ENCODE data around the gene FOSL1.

FOSL1 gene

DNA sequence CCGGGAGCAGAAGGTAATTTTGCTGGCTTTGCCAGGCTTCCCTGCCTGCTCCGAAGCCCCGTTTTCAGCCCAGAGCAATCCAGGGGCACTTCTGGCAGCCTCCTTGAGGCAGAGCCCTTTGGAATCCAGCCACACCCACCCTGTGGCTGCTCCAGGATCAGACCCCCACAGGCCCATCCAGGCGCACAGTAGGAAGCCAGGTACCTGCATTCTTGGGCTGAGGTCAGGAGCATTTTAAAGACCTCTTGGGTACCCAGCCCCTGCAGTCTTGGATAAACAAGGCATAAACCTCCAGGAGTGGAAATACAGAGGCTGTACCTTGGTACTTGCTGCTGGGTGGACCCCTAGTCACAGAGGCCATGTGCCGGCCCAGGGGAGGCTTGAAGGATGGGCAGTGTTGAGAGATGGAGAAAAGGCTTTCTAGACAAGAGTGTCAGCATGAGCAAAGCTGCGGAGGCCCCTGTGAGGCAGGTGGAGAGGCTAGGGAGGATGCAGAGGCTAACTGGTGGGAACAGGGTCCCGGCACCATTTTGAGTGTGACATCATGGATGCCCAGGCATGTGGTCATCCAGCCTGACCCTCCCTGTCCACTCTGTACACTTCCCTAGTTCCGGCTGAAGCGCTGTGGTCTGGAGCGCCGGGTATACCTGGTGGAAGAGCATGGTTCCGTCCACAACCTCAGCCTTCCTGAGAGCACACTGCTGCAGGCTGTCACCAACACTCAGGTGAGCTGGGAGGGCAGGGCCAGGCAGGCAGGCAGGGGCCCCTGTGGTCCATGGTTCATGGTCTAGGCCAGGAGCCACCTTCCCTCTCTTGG, 36.1 kb downstream of the FOSL1 start:
- DNase-seq (ENCODE audit: low read depth) = no peak

DNA sequence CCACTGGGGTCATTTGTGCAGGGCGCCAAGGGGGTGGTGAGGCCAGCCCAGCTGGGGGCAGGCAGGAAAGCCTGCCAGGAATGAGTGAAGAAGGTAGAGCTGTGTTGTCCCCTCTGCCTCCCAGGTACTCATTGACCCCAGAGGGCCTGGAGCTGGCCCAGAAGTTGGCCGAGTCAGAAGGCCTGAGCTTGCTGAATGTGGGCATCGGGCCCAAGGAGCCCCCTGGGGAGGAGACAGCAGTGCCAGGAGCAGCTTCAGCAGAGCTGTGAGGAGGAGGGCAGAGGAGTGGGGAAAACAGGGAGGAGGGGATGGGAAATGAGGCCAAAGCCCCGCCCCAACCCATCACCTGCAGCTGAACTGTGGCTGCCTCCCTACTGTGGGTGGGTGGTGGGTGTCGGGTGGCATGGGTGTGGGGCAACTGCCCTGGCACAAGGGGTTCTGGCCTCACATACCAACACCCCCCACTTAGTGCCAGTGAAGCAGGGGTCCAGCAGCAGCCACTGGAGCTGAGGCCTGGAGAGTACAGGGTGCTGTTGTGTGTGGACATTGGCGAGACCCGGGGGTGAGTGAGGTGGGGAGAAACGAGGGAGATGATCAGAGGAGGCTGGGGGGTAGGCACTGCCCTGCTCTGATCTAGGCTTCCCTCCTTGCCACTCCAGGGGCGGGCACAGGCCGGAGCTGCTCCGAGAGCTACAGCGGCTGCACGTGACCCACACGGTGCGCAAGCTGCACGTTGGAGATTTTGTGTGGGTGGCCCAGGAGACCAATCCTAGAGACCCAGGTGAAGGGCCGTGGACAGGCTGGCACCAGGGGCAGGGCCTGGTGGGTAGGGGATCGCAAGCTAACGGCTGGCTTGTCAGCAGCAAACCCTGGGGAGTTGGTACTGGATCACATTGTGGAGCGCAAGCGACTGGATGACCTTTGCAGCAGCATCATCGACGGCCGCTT, 37.0 kb downstream of the FOSL1 start:
- DNase-seq (ENCODE audit: low read depth) = no peak

DNA sequence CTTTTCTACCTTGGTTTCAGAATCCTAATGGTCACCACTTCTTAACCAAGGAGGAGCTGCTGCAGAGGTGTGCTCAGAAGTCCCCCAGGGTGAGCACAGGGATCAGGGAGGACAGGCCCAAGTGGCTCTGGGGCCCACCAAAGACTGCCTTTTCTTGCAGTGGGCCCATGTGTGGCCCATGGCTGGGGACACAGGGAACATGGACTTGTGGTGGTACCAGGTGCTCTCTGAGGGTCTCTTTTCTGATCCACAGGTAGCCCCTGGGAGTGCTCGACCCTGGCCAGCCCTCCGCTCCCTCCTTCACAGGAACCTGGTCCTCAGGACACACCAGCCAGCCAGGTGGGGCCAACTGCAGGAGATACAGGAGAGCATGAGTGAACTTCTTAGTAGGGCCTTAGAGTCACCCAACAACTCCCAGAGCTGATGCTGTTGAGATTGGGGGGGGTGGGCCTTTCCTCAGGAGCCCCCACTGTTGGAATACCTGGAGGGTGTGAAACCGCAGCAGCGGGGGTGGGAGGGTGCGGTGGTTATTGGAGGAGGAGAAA, 37.9 kb downstream of the FOSL1 start:
- DNase-seq (ENCODE audit: low read depth) = no peak

DNA sequence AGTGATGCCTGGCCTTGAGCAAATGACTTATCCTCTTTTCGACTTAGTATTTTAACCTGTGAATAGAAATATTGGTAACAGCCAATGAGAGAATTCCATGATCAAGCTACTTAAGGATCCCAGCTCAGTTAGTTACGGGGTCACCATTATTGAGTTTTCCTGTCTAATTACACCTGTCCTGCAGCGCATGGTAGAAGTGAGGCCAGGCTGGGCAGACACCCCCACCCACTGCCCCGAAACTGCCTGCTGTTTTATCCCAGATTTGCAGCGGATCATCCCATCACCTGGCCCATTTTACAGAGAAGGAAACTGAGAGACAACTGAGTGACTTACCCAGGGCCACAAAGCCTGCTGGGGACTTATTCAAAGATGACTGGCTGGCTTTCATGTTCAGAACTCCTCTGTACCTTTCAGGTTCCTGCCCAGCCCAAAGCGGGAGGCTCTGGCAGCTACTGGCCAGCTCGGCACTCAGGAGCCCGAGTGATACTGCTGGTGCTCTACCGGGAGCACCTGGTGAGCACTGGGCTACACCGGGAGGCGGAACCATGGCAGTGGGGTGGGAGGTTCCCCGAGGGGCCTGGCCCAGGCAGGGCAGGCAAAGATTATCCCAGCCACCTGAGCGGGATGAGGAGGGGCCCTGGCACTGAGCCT, 38.5 kb downstream of the FOSL1 start:
- DNase-seq (ENCODE audit: low read depth) = no peak

DNA sequence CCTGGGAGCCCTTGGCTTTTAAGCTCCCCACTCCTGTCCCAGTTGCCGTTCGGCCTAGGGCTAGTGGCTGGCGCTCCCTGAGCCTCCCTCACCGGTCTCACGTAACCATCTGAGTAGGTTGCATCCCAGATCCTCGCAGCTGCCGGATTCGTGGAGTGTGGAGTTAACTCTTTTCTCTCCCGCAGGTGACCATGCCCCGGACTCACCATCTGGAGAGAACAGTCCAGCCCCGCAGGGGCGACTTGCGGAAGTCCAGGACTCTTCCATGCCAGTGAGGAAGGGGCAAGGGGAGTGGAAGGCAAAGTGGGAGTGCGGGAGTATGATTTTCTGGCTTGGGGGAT, 39.1 kb downstream of the FOSL1 start:
- no peak for DNase-seq (ENCODE audit: low read depth)

DNA sequence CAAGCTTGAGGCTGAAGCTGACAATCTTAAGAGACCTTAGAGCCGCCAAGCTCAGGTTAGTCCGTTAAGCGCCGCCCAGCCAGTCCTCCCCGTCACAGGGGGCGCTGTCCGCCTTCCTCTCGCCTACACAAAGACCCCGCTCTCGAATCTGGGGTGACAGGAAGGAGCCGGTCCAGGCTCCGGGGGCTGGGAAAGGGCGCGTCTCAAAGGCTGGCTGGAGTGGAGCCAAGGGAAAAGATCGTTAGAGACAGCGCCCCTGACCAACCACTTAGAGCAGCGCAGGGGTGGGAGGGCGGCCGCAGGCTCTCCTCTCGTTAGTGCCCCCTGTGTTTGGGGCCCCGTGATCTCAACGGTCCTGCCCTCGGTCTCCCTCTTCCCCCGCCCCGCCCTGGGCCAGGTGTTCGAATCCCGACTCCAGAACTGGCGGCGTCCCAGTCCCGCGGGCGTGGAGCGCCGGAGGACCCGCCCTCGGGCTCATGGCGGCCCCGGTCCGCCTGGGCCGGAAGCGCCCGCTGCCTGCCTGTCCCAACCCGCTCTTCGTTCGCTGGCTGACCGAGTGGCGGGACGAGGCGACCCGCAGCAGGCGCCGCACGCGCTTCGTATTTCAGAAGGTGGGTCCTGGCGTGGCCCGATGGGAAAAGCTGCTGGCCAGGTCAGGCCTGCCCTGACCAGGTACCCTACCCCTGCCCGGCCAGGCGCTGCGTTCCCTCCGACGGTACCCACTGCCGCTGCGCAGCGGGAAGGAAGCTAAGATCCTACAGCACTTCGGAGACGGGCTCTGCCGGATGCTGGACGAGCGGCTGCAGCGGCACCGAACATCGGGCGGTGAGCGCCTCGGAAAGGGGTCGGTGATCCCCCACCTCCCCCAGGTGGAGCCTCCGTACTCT, 39.7 kb downstream of the FOSL1 start, which contains the start of gene MUS81:
Gene MUS81 (plus strand): TSS at position 156 of the 887 bp plus-strand sequence. CDS start 321 bp downstream, at position 477.
- DNase-seq (ENCODE audit: low read depth) = peak; percentile 96

DNA sequence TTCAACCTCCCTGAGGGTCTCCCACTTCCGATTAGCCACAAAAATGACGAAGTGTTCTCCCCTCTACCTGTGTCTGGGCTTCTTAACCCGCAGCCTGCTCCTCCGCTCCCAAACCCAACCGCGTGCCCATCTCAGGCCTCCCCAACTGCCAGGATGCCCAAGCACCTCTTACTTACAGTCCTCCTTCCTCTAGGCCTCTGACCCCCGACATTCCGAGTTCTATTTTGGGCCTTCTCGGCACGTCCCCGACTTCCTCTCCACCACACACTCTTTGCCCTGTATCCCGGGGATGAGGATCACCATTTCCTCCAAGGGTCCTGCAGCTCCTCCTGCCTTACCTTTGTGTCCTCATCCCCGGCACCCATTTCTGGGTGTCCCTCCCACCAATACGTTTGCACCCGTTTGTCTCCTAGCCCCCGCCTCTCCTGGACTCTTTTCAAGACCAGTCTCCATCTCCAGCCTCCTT, 40.3 kb downstream of the FOSL1 start:
- no peak for DNase-seq (ENCODE audit: low read depth)

DNA sequence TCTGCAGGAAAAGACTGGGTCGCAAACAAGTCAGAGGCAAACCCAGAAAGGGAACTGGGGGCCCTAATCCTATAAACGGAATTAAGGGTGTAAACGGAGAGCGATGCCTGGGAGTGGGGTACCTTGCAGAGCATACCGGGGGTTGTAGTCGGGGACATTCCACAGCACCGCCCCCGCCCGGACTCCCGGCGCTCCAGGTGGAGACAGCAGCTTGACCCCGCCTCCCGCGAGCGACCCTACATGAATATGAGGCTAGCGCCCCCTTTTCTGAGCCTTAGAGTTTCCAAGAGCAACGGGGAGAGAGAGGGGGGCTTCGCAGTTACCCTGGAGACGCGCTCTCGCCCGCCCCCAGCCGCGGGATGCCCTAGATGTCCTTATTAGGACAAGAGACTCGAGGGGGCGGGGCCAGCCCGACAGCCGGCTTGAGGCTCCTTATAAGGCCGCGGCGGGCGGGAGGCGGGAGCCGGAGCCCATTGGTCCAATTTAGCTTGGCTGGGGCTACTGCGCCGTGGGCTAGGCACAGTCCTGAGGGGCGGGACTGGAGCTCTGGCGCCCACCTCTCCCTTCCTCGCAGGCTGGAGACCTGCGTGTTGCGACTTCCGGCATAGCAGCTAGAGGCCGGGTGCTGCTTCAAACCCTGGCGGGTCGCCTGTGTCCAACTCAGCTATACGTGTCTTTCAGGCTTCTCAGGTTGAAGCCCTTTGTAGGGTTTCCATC, 40.9 kb downstream of the FOSL1 start:
- DNase-seq (ENCODE audit: low read depth) = peak; percentile 97

DNA sequence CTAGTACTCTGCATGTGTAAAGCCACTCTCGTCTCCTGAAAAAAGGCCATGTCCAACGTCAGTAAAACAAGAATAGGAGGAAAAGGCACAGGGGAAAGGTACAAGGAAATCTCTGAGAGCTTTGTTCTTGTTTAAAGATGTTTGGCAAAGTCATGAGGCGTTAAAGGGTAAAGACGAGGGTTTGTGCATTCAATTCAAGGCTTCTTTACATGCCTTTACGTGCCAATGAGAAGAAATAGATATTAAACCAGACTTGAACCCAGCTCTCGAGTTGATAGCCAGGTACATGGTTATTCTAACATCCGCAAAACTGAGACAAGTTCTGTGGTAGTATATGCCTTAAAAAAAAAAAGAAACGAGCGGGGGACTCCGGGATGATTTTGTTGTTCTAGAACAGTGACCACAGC, 41.5 kb downstream of the FOSL1 start:
- no peak for DNase-seq (ENCODE audit: low read depth)

DNA sequence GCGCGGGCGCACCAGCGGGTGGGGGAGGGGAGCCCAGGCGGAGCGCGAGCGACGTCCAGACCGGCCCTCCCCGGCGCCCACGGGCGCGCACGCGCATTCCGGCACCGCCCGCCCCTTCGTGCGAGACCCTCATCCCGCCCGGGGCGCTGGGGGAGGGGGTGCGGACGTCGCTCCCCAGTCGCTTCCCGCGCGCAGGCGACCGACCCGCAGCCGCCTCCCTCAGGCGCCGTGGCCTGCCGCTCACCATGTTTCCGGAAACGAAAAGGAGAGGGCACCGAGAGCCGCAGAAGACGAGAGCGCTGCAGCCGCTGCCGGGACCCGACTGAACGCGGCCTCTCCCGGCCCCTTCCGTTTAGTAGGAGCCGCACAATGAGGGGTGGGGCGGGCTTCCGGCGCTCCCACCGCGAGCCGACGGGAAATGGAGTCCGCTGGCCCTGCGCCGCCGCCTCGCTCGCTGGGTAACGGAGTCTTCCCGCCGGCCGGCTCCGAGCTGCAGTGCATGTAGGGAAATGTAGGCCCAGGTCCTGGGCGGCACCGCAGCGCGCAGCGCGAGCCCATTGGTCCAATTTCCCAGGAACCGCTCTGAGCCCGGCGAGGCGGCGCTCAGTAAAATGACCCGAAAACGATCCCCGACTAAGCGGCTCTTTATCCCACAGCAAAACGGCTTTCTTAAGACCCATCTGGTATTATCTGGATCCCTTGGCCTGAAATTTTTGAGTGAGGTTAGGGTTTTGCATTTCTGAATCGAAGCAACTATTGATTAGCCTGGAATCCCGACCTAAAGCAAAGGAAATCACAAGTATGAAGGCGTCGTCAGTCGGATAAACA, 42.1 kb downstream of the FOSL1 start, which contains the start of gene CFL1:
Gene CFL1 (minus strand): TSS at position 328 of the 828 bp plus-strand sequence. CDS start 81 bp downstream, at position 247.
- peak; percentile 94 for DNase-seq (ENCODE audit: low read depth)

DNA sequence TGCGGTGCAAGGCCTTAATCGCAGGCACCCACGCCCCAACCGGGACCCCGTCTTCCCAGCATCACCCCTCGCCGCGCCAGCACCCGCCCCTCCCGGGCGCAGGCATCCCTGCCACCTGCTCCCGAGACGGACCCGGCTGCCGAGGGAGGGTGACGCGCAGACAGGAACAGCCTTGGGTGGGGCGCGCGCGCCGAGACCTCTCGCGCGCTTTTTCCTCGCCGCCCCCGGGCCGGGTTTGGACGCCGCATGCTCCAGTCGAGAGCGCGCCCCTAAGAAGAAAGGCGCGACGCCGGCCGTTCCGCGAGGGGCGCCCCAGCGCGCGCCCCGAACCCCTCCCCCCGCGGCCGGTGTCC, 42.7 kb downstream of the FOSL1 start:
- DNase-seq (ENCODE audit: low read depth) = no peak

DNA sequence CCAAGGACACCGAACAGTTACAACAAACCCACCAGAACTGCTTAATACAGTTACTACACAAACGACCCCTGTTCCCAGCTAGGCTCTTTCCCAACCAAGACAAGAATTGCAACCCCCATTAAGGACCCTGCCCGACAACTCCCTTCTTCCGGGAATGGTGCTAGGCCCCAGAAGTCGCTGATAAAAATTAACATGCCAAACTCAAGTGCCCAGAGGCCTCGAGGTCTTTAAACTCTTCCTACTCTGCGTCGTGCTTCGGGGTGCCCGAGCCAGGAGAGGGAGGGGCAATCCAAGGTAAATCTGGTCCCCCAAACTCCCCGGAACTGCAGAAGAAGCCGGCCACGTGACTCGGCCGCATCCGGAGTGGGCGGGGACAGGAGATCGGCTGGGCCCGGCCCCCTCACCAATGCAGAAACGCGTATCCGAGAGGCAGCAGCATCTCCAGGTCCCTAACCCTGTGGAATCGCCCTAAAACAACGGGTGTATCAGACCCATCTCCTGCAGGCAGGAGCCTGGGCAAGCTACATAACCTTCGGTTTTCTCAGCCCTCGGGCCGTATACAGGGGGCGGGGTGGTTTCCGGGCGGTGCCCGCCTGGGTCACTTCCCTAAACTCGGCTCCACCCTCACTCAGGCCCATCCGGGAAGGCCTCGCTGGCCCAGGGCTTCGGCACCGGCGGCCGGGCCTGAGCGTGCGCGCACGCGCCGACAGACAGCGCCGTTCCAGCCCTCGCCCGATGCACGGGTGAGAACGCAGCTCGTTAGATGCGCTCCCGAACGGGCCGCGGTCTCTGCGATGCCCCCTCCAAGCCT, 43.3 kb downstream of the FOSL1 start:
- peak; percentile 68 for DNase-seq (ENCODE audit: low read depth)

DNA sequence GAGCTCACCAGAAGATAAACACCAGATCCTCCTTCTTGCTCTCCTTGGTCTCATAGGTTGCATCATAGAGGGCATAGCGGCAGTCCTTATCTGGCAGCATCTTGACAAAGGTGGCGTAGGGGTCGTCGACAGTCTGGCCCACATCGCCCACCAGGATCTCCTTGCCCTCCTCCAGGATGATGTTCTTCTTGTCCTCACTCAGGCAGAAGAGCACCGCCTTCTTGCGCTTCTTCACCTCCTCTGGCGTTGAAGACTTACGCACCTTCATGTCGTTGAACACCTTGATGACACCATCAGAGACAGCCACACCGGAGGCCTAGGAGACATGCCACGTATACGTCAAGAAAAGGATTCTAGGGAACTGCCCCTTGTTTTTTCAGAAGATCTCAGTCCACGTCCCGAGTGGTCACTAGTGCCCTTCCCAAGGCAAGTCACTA, 44.2 kb downstream of the FOSL1 start:
- no peak for DNase-seq (ENCODE audit: low read depth)

DNA sequence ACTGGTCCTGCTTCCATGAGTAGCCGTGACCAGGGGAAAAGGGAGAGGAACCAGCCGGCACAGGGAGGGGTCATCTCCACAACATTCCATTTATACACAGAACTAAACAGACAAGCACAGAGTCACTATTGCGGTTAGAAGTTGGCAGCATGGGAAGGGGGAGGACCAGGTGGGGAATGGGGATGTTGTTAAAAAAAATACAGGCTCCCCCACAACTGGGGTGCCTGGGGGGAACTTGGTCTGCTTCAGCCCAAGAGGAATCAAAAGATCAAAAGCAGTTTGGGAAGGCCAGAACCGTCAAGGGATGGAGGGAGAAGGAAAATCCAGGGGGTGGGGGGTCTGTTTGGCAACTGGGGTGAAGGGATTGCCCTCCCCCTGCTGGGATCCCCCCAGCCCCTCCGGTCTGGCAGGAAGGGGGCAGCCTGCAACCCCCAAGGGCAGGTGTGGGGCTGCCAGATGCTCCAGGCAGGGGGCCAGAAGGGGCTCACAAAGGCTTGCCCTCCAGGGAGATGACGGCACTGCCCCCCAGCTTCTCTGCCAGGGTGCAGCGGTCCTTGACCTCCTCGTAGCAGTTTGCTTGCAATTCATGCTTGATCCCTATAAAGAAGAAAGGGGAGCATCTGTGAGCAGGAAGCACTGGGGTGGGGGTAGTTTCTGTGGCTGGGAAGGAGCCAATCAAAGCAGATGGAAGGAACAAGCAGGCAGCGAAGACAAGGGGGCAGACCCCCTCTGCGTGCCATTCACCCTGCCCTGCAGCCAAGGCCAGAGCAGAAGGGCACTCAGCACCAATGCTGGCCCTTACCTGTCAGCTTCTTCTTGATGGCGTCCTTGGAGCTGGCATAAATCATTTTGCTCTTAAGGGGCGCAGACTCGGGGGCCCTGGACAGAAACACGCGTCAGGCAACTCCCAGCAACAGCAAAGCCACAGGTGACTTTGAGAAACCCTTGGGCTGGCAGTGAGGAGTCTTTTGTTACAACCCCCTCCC, 45.0 kb downstream of the FOSL1 start:
- DNase-seq (ENCODE audit: low read depth) = no peak

DNA sequence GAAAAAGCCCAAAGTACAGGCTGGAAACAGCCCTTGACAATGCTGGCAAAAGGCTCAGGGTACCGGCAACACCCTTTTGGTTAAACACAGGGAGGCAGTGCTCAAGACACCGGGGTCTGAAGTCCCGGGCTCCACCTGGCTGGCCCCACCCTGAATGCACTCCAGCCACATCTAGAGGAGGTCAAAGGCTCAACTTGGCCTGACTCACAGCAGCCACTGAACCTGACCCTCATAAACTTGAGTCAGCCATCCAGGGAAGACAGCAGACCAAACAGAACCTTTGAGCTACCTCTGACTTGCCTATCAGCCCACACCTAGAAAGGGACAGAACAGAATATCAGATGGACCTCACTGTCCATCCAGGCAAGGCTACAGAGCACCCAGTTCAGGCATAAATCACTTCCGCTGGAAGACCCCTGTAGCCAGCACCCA, 46.0 kb downstream of the FOSL1 start:
- no peak for DNase-seq (ENCODE audit: low read depth)

DNA sequence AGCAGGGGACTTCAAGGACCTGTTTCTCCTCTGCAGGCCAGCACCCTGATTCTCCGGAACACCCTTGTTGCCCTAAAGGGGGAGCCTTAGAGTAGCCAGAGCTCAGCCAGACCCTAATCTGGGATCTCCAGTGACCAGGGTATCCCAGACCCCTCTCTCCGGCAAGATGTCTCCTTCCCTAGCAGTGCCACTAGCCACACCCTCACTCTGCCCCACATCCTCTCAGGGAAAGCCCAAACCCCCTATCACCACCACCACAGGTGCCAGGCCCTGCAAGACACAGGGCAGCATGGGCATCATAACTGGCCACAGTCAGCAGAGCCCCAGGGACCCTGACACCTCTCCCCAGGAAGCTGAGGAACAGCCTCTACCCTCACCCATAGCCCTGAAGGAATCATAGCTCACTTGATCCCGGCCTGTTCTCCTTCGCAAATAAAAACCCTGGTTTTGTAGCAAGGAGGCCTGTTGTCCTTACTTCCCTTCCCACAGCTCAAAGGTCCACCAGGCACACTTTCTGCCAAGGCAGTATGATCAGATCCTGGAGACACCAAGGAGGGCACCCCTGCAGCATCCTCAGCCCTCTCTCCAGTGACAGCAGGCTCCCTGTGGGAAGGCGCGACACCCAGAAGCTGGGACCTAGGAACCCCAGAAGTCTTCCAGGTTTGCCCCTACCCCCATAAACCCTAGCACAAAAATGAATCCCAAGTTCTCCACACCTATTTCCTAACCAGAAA, 46.8 kb downstream of the FOSL1 start:
- DNase-seq (ENCODE audit: low read depth) = no peak

All from stimulated activated CD8-positive, alpha-beta memory T cell treated with anti-CD3 and anti-CD28 coated beads, Interleukin-12 subunit alpha, Interleukin-12 subunit beta, amount 100 ng/mL, for 1 hour (primary cell).